ENCODE results near the gene HOMER2. TPM values are rescaled to one million over a fixed set of nuclear protein-coding genes. Genes with fewer than 3 reads are reported as not detected.

Gene HOMER2
- total RNA-seq, 1 donor from 2014 or later: 9.4 TPM

GRCh38 chr15:82854554-82854953 lies 98.0 kb downstream of the HOMER2 start:
- peaks cover 17% of the 10 kb centered on the region for H3K4me1 Mint-ChIP-seq
- H3K27me3 Mint-ChIP-seq: no peaks in the 10 kb centered on the region
- ATAC-seq (ENCODE audit: low read depth): no peak
- CTCF ChIA-PET: no interaction called here
- TF ChIP-seq, protein P1, sequence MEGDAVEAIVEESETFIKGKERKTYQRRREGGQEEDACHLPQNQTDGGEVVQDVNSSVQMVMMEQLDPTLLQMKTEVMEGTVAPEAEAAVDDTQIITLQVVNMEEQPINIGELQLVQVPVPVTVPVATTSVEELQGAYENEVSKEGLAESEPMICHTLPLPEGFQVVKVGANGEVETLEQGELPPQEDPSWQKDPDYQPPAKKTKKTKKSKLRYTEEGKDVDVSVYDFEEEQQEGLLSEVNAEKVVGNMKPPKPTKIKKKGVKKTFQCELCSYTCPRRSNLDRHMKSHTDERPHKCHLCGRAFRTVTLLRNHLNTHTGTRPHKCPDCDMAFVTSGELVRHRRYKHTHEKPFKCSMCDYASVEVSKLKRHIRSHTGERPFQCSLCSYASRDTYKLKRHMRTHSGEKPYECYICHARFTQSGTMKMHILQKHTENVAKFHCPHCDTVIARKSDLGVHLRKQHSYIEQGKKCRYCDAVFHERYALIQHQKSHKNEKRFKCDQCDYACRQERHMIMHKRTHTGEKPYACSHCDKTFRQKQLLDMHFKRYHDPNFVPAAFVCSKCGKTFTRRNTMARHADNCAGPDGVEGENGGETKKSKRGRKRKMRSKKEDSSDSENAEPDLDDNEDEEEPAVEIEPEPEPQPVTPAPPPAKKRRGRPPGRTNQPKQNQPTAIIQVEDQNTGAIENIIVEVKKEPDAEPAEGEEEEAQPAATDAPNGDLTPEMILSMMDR (IDR thresholded peaks at IDR 0.05): no peak
- H3K36me3 Mint-ChIP-seq (ENCODE audit: low read depth): no peaks in the 10 kb centered on the region
- DNase-seq: no peak
- no peak overlapping the region for H3K27ac Mint-ChIP-seq
- H3K4me3 Mint-ChIP-seq: no peak overlapping the region
- no peaks in the 10 kb centered on the region for H3K9me3 Mint-ChIP-seq
- POLR2A ChIA-PET: interaction anchor here (0.7 to 1.5 kb wide), 2 partner anchors 9 to 44 kb away, joined by 6 to 13 read pairs; no protein-coding TSS in a partner anchor
- intact Hi-C loops (cut with micrococcal nuclease): no loop called here

GRCh38 chr15:82852941-82853561 lies 99.5 kb downstream of the HOMER2 start:
- CTCF ChIA-PET: no interaction called here
- Mint-ChIP-seq H3K27ac (no peak overlapping the region), H3K9me3 (no peaks in the 10 kb centered on the region), H3K27me3 (no peaks in the 10 kb centered on the region), H3K4me1 (peaks cover 20% of the 10 kb centered on the region), H3K36me3 (ENCODE audit: low read depth) (no peaks in the 10 kb centered on the region), H3K4me3 (no peak overlapping the region)
- TF ChIP-seq, protein P1 (IDR thresholded peaks at IDR 0.05): no peak
- intact Hi-C loops (cut with micrococcal nuclease): no loop called here
- POLR2A ChIA-PET: no interaction called here
- ATAC-seq (ENCODE audit: low read depth): peak; percentile 21
- DNase-seq: no peak

DNA sequence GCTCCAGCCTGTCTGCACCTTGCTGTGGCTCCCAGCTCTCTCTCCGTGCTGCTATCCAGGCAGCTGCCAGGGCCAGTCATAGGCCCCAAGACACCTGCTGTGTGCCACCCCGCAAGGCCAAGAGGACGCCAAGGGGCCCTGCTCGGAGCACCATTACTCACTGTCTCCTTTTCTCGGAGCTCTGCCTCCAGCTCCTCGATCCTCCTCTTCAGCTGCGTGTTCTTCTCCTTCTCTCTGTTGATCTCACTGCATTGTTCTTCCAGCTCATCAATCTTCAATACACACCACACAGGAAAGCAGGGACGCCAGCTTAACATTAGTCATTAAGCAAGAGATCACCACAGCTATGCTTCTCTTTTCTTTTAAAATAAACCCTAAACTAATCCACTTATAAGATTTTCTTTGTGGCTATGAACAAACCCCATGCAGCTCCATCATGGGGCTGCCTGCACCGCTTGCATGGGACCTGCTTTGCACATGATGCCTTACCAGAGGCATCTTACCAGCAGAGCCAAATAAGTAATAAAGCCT lies 100.5 kb downstream of the HOMER2 start:
- no peaks in the 10 kb centered on the region for H3K9me3 Mint-ChIP-seq
- intact Hi-C loops (cut with micrococcal nuclease): no loop called here
- DNase-seq (no peak), ATAC-seq (ENCODE audit: low read depth) (no peak)
- no peaks in the 10 kb centered on the region for H3K36me3 Mint-ChIP-seq (ENCODE audit: low read depth)
- H3K27me3 Mint-ChIP-seq: no peaks in the 10 kb centered on the region
- no peak overlapping the region for H3K4me3 Mint-ChIP-seq
- ChIA-PET CTCF (interaction anchor here (4.7 kb wide), 1 partner anchor 148 kb away, joined by 28 read pairs; no protein-coding TSS in a partner anchor), POLR2A (interaction anchor here (1.3 kb wide), 1 partner anchor 134 kb away, joined by 3 read pairs; the partner anchor contains the start of gene RAMAC)
- TF ChIP-seq, protein P1 (IDR thresholded peaks at IDR 0.05): no peak
- no peak overlapping the region for H3K27ac Mint-ChIP-seq
- peaks cover 20% of the 10 kb centered on the region for H3K4me1 Mint-ChIP-seq

GRCh38 chr15:82851306-82851850 lies 101.1 kb downstream of the HOMER2 start:
- Mint-ChIP-seq H3K27ac (no peak overlapping the region), H3K4me1 (peaks cover 20% of the 10 kb centered on the region), H3K9me3 (no peaks in the 10 kb centered on the region), H3K27me3 (no peaks in the 10 kb centered on the region), H3K36me3 (ENCODE audit: low read depth) (no peaks in the 10 kb centered on the region), H3K4me3 (no peak overlapping the region)
- intact Hi-C loops (cut with micrococcal nuclease): no loop called here
- POLR2A ChIA-PET: interaction anchor here (1.3 kb wide), 1 partner anchor 134 kb away, joined by 3 read pairs; the partner anchor contains the start of gene RAMAC
- CTCF ChIA-PET: interaction anchor here (2.1 to 4.7 kb wide), 2 partner anchors 149 to 152 kb away, joined by 6 to 28 read pairs; no protein-coding TSS in a partner anchor
- TF ChIP-seq, protein P1 (IDR thresholded peaks at IDR 0.05): no peak
- DNase-seq: no peak
- no peak for ATAC-seq (ENCODE audit: low read depth)

DNA sequence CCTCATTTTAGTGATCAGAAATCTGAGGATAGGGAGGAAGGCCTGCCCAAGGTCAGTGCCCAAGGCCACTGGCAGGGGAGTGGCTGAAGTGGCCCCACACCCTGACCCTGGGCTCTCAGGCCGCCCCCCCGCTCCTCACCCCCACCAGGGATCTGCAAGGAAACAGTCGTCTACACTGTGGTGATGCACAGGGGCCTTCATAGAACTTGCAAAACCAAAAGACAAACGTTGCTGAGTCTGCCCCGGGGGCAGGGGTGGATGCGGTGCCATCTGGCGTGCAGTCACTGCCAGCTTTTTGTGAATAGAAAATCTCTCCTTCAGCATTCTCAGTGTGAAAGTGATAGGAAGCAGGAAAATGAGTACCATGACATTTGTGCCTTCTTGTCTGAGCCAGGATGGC lies 101.8 kb downstream of the HOMER2 start:
- POLR2A ChIA-PET: no interaction called here
- Mint-ChIP-seq H3K27ac (no peak overlapping the region), H3K9me3 (no peaks in the 10 kb centered on the region), H3K27me3 (no peaks in the 10 kb centered on the region), H3K36me3 (ENCODE audit: low read depth) (no peaks in the 10 kb centered on the region), H3K4me3 (no peak overlapping the region), H3K4me1 (peaks cover 19% of the 10 kb centered on the region)
- ATAC-seq (ENCODE audit: low read depth): no peak
- CTCF ChIA-PET: interaction anchor here (2.1 to 4.7 kb wide), 2 partner anchors 150 to 152 kb away, joined by 6 to 28 read pairs; no protein-coding TSS in a partner anchor
- DNase-seq: no peak
- intact Hi-C loops (cut with micrococcal nuclease): no loop called here
- TF ChIP-seq, protein P1 (IDR thresholded peaks at IDR 0.05): no peak

Data from activated B cell treated with CpG ODN at 0.5 μM for 24 hours (primary cell).